NOMO-1 (cell line): ENCODE measurements around the gene EGLN1.
"Not testable (repeated sequence)": the region's sequence is repeated elsewhere in the genome, so short reads cannot be mapped to it uniquely, and the experiment has no call there.

Experiments
- DNase-seq, 2 experiments: peaks; one replicate each; lab custom pipeline; 2025; ENCODE audit not compliant: unreplicated experiment in 2 of 2; lab: John Stamatoyannopoulos, UW

EGLN1 gene

GRCh38 chr1:231369282-231369681, 52.8 kb downstream of the EGLN1 start:
- DNase-seq: no peak

GRCh38 chr1:231364192-231364591, 57.9 kb downstream of the EGLN1 start:
- DNase-seq: no peak

GRCh38 chr1:231363624-231364023, 58.5 kb downstream of the EGLN1 start:
- no peak for DNase-seq

GRCh38 chr1:231362325-231362724, 59.8 kb downstream of the EGLN1 start:
- DNase-seq: no peak

GRCh38 chr1:231359113-231359512, 63.0 kb downstream of the EGLN1 start:
- peak; percentile 61 to 94 for DNase-seq

GRCh38 chr1:231357831-231358354, 64.2 kb downstream of the EGLN1 start:
- peak; percentile 68 to 90 for DNase-seq

- no peak for DNase-seq
These were observed 64.8 kb downstream of the EGLN1 start for GRCh38 chr1:231357187-231357772.

- no peak for DNase-seq
These were observed 66.9 kb downstream of the EGLN1 start for GRCh38 chr1:231355171-231355570.

GRCh38 chr1:231354330-231355020, 67.6 kb downstream of the EGLN1 start:
- DNase-seq: no peak

GRCh38 chr1:231353086-231353485, 69.0 kb downstream of the EGLN1 start:
- no peak for DNase-seq

- no peak for DNase-seq
These were observed 70.3 kb downstream of the EGLN1 start for GRCh38 chr1:231351816-231352215.

GRCh38 chr1:231348856-231349255, 73.2 kb downstream of the EGLN1 start:
- not testable (repeated sequence) for DNase-seq

GRCh38 chr1:231348442-231348841, 73.6 kb downstream of the EGLN1 start:
- no peak for DNase-seq

GRCh38 chr1:231347961-231348360, 74.1 kb downstream of the EGLN1 start:
- no peak for DNase-seq

GRCh38 chr1:231340328-231341013, 81.6 kb downstream of the EGLN1 start:
- no peak for DNase-seq

GRCh38 chr1:231338270-231339128, 83.6 kb downstream of the EGLN1 start, which contains the start of gene SPRTN:
TSS of gene SPRTN (plus strand) at chr1:231338293. CDS start at chr1:231338384, 91 bp downstream.
- peak in 1 of 2 experiments; percentile 17 for DNase-seq

- peak; percentile 92 to 95 for DNase-seq
These were observed 84.4 kb downstream of the EGLN1 start, which contains the start of gene EXOC8 for GRCh38 chr1:231337472-231338269. TSS of gene EXOC8 (minus strand) at chr1:231337852. CDS start at chr1:231337745, 107 bp downstream.

- DNase-seq: no peak
These were observed 85.0 kb downstream of the EGLN1 start for GRCh38 chr1:231337043-231337471.
